HG03571 (cell line): ENCODE measurements around the gene MFSD2A.
A peak's percentile ranks its signal among the peaks of the same experiment; 100 is the strongest.
"Not testable (repeated sequence)": the region's sequence is repeated elsewhere in the genome, so short reads cannot be mapped to it uniquely, and the experiment has no call there.

Experiments
- ATAC-seq: cut with Tn5 transposase; IDR thresholded peaks from one replicate; pipeline ENCODE4 v1.9.1; 2021; ENCODE audit not compliant: unreplicated experiment

Gene MFSD2A

DNA sequence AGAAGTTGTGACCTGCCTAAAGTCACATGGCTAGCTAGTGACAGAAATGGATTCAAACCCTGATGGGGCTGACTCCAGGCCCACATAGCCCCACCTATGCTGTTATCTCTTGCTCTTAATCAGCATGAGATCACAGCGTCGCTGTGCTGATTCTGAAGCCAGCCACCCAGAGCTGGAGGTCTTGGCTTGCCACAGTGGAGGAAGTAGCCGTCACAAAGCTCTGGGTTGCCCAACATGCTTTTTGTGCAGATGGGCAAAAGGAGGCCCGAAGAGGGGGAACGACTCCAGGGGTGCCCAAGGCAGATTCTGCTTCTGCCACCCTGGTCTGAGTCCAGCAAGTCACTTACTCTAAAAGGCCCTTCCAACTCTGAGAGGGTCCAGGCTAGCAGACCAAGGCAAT is 14.7 kb upstream of the MFSD2A start:
- ATAC-seq: no peak

DNA sequence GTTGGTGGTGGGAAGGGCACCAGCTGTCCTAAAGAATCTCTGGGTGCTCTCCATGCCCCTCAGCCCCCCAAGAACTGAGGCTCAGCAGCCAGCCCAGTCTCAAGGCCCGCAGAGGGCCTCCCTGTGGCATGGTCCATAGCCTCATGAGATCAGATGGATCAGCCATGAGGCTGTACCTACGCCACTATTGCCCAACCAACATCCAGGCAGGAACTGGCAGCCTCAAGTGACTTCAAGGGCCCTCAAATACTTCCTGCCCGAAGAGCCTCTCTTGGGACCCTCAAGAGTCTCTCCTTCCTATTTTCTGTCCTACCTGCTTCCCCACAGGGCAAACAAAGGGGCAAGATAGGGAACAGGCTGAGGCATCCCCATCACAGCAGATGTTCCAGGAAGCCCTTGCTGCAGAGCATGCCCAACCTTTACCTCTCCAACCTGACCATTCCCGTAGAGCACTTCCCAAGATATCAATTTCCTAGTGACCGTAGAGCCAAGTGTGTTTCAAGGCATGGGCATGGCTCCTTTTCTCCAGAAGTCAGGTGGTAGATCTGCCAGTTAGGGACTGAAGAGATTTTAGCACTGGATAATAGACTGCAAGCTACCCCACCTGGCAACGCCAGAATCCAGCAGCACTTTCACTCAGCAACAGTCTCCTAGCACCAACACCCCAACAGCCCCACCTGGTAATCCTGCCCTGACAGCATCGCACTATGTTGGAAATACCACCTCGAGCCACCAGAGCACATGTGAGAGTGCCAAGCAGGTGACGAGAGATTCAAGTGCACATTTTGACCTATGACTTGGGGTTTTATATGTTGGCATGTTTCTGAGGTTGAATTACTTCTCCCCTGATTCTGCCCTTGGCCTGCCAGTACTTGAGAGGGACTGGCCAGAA is 13.7 kb upstream of the MFSD2A start:
- no peak for ATAC-seq

DNA sequence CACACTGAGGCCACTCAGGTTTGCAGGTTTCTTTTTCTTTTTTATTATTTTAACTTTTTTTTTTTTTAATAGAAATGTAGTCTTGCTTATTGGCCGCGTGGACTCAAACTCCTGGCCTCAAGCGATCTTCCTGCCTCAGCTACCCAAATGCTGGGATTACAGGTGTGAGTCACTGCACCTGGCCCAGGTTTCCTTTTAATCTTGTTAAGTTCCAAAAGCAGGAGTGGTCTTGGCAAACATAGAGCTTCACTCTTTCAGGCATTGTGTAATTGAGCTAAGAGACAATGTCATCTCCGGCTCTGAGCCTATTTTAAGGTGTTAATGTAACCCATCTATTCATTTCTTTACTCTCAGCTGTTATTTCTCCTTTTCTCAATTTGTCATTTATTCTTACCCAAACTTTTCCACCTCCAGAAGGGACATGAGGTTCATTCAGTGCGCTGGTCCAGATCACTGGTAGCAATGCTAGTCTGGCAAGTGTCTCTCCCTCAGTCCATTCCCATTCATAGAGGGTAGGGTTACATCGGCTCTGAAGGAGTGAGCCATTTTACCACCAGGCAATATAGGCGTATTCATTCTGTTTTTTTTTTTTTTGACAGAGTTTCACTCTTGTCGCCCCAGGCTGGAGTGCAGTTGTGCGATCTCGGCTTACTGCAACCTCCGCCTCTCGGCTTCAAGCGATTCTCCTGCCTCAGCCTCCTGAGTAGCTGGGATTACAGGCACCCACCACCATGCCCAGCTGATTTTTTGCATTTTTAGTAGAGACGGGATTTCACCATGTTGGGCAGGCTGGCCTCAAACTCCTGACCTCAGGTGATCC is 11.3 kb upstream of the MFSD2A start:
- ATAC-seq: no peak

DNA sequence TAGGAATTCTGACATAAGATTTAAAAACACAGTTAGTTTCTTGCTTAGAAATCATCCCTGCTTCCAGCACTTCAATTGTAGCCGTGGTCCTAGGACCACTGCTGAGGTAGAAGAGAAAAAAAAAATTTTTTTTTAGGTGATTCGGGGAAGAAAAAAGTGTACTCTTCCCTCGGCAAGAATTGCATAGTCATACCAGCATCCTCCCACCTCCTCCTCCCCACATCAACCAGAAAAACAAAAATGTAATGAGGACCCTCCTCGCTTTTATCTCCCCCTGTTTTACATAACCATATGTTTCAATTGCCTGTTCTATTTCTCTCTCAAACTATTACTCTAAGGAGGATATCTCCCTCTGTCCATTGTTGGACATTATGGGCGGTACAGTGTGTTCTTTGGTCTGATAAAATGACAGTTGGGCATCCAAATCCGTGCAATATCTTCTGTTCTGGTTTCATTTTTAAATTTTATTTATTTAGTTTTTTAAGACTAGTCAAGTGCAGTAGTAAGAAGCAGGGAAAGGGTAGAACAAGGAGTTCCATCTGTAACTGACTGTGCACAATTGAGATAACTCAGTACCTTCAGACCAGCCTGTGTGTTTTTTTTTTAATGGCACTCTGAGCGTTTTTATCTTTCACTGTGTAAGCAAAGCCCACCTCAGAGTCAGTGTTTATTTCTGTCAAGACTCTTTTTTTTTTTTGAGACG is 10.4 kb upstream of the MFSD2A start:
- no peak for ATAC-seq

DNA sequence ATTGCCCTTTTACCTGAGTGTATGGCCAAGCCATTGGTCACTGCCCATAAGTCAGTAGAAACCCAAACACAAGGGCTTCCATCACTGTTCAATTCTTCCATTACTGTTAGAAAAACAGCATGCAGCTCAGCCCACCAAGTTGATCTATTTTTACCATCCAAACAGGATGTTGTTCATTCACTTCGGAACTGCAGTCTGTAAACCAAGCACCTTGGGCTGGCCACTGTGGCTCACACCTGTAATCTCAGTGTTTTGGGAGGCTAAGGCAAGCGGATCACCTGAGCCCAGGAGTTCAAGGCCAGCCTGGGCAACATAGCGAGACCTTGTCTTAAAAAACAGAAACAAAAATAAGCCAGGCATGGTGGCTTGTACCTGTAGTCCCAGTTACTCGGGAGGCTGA is 8.7 kb upstream of the MFSD2A start:
- ATAC-seq: no peak

DNA sequence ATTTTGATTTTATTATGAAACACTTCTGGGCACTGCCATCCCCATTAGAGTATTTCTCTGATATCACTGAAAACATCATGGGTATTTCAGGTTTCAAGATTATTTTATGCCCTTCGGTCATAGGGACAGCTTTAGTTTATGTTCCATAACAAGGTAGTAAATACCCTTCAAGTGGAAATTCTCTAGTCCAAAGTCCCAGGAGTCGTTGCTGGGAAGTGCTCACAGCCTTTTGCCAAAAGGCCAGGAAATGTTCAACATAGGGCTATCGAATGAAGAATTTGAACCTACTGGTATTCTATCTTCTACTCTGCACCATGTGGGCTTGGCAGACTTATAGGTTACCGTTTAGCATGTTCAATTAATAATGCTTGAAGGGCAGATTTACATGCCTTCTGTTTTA is 7.7 kb upstream of the MFSD2A start:
- no peak for ATAC-seq

DNA sequence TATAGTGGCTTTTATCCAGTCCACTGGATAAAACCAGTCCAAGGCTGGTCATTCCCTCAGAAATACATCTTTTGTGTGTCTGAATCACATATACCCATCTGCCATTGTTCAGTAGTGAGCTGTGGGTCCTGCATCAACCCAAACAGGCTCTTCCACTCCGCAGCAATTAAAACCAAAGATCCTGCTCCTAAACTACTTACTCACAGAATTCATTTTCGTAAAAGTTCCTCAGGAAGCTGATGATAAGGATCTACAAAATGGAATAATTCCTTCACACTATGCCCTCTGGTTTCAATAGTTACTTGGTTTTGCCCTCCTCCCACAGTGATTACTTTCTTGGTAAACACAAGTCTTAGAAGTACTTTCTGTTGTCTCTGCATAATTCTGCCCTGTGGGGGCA is 5.1 kb upstream of the MFSD2A start:
- ATAC-seq: no peak

DNA sequence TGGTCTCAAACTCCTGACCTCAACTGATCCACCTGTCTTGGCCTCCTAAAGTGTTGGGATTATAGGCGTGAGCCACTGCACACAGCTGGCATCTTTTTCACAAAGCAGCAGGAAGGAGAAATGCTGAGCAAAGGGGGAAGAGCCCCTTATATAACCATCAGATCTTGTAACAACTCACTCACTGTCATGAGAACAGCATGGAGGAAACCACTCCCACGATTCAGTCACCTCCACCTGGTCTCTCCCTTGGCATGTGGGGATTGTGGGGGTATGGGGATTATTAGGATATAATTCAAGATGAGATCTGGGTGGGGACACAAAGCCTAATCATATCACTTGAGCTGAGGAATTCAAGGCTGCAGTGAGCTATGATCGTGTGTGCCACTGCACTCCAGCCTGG is 3.0 kb upstream of the MFSD2A start:
- no peak for ATAC-seq

DNA sequence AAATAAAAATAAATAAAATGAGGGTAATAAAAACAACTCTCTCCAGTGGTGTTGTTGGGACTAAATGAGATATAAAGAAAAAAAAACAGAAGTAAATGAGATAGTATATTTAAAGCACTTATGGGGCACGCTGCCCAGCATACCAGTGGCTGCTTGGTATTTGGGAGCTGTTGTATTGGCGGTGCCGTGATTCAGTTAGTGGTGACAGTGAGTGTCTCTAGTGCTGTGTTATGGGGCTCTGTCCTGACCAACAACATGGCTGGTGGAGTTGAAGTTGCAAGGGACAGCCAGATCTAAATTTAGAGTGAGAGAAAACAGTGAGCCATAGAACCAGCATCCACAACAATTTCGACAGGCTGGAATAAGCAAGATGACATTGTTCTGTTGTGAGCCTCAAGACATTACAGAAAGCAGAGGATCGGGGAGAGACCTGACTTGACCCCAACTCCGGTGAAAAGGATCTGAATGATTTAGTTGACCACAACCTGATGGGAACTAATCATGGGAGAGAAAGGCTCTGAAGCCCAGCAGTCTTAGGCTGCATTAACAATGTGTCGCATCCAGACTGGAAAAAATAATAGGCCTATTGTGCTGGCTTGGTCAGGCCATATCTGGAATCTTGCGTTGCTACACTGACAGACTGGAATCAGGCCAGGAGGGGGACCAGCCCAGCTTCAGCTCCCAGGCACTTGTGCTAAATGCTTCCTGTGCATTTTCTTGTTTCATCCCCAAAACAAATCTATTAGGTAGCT is 2.4 kb upstream of the MFSD2A start:
- ATAC-seq: no peak

DNA sequence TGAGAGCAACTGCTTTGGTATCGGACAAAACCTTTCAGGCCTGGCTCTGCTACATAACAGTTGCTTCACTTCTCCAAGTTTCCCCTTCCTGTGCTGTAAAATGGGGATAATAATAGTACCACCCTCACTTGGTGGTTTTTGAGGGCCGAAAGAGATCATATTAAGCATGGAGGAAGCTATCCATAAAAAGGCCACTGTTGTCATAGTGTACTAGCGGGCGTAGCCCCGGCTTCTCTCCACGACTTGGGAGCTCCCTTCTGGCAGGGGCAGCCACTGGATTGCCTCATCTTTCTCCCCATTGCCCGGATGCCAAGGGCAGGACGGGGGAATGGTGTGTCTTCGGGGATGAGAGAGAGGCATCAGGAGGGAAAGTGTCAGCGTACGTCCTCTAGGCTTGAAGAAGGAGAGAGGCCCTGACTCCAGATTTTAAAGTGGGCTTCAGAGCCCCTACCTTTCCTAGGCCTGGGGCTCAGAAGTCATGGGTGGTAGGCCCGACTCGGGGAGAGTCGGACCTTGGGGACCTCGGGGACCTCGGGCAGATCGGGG is 548 bp upstream of the MFSD2A start:
- ATAC-seq: no peak

DNA sequence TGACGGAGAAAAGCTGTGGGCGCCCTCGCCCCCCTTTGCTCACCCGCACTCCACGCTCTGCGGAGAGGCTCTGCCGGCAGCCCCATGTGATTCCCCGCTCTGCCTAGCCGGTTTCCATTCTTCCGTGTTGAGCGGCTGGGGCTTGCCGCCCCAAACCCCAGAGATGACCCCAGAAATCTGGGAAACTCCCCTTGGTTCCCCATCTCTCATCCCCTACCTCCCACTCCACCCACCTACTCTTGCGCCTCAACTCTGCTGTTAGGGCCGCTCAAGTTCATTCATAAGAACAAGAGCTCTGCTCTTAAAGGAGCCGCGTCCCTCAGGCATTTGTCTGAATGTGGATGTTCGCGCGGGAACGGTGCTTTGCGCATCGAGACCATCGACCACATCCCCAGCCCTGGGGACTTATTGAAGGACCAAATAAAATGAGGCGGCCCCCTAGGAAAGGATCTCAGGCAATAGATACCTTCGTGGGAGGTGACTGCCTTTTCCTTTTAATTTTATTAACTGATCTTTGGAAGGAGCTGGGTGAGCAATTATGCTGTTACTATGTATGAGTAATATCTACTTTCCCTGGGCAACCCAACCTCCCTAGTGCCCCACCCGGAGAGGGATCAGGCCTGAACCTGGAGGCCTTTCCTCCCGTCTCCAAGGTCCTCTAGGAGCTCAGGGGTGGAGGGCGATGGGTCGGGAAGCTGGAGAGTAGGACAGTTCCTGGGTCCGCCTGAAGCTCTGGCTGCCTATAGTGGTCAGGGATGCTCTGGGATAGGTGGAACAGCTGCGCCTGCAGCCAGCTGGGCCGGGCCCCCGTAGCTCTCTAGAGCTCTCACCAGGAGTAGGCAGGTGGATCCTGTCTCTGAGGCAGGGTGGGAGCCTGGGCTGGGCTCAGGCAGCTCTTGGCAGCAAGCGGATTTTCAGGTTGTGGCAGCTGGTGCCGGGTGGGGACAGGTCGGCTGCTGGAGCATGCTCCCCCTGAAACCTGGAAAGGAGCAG is 898 bp downstream of the MFSD2A start:
- peak; percentile 19 for ATAC-seq

DNA sequence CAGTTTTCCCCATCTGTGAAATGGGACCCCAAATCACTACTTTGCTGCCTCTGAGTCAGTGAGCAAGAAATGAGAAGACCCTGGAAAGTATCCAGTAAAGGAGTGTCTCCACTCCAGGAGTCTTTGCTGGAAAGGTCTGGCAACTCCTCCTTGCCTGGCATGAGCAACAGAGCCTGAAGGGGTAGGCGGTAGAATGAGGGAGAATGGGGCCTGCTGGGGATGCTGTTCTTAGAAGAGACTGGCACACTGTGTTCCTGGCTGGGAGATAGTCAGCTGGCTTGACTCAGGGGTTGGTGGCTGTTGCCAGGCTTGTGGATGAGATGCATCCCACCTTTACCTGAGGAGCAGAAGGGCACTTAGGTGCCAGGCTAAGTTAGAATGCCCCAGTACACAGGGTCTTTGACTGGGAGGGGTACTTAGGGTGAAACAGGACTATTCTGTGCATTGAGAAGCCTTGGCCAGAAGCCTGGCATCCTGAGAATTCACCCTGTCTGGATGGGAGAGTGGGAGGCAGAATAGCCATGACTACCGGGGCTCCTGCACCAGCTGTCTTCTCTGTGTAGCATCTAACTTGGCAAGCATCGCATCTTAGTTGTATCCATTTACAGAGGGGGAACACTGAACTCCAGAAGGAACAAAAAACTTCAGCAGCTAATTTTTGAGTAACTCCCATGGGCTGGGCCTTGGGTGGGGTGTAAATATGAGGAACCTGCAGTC is 2.5 kb downstream of the MFSD2A start:
- ATAC-seq: no peak

DNA sequence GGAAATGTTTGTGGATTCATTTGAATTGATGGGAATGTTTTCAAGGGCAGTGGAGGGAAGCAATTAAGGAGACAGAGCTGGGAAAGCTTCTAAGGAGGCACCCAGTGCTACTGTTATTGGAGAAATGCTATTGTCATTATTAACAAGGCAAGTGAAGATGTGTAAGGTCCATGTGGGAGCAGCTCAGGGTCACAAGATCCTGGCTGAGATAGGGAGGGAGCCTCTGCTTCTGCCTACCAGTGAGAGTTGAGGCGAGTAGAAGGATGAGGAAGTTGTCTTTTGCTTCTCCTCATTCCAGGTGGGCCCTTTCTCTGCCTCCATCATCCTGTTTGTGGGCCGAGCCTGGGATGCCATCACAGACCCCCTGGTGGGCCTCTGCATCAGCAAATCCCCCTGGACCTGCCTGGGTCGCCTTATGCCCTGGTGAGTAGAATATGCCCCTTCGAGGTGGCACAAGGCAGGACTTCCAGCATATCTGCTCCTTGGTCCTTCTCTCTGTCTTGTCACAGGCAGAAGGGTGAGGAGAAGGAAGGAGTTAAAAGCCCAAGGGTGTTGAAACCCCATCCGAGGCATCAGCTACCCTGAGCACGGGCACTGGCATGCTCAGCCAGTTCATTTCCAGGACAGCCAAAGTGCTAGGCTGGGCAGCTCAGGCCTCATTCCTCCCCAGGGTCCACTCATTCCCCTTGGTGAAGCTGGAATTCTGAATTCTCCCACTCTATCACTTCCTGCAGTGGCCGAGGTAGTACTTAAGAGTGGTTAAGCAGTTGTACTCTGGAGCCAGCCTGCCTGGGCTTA is 3.7 kb downstream of the MFSD2A start:
- ATAC-seq: no peak

DNA sequence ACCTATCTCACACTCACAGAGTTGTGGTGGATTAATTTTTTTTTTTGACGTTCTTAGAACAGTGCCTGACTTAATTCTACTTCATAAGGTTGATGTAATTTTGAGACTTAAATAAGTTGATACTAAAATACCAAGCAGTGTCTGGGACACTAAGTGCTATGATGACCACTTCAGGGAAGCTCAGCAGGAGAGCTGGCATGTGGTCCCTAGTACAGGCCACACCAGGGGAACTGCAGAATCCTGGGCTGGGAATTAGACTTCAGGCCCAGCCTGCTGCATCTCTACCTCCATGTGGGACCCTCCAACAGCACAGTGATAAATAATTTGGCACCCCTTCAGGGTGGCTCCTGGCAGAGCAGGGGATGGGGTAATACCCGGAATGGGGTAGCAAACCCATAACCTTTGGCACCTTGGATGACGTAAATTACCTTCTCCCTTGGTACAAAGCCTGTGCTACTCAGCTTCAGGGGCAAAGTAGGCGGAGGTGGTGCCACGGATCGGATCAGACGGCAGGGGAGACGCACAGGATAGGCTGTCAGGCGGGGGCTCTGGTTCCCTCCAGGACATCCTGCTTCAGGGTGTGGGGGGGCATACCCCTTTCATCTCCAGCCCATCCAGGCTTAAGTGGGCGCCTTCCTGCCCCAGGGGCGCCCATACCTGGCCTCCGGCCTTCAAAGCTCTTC is 4.8 kb downstream of the MFSD2A start:
- ATAC-seq: no peak

DNA sequence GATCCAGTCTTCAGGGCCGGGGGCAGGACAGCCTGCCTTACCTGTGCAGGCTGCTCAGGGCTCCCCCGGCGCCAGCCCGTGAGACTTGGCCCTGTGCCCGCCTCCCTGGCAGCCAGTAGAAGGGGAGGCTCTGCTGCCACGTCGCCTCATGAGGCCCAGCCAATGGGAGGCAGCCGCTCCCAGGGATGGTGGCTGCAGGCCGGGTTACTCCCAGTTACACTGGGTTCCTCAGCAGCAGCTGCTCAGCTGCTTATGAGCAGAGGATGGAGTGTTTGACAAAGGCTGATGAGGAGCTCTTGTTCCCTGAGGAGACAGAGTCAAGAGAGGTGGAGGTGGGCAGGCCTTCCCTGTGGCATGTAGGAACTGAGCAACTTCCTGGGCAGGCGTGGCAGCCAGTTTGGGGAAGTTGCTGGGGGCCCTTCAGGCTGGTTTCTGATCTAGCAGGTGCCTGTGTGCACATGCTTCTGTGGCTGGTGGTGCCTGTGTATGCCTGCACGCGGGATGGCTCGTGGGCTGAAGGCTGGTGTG is 5.5 kb downstream of the MFSD2A start:
- no peak for ATAC-seq

DNA sequence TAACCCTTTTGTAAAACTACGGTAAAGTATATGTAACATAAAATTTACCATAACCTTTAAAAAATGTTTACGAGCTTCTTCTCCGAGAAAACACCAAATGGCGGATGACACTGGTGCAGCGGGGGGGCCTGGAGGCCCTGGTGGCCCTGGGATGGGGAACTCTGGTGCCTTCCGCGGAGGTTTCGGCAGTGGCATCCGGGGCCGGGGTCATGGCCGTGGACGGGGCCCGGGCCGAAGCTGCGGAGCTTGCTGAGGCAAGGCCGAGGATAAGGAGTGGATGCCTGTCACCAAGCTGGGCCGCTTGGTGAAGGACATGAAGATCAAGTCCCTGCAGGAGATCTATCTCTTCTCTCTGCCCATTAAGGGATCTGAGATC is 7.5 kb downstream of the MFSD2A start:
- no peak for ATAC-seq

DNA sequence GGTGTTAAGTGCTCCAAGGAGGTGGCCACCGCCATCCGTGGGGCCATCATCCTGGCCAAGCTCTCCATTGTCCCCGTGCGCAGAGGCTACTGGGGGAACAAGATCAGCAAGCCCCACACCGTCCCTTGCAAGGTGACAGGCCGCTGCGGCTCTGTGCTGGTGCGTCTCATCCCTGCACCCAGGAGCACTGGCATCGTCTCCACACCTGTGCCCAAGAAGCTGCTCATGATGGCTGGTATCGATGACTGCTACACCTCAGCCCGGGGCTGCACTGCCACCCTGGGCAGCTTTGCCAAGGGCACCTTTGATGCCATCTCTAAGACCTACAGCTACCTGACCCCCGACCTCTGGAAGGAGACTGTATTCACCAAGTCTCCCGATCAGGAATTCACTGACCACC is 8.0 kb downstream of the MFSD2A start:
- ATAC-seq: not testable (repeated sequence)
